Lower leg skin (tissue), 3 donors: ENCODE results near the gene NOP56.

ENCODE experiments used
- CTCF ChIP-seq, 3 donors: fragments of 450-650 bp; IDR thresholded peaks; one replicate each; pipeline ENCODE4 v1.5.1; 2016; ENCODE audit warnings: antibody characterized with exemption in 3 of 3, mild to moderate bottlenecking in 3 of 3, moderate library complexity in 2 of 3
- POLR2A ChIP-seq, 2 donors: fragments of 450-650 bp; IDR thresholded peaks; one replicate each; pipeline ENCODE4 v1.6.1; 2016 to 2017; ENCODE audit warnings: antibody characterized with exemption in 2 of 2, mild to moderate bottlenecking in 1 of 2, moderate library complexity in 1 of 2

GRCh38 chr20:2692036-2692885 lies 39.8 kb downstream of the NOP56 start, which contains the start of gene EBF4:
- TF ChIP-seq CTCF (IDR thresholded peaks at IDR 0.05) (no peak), POLR2A (IDR thresholded peaks at IDR 0.05) (no peak)
